IMR-90 (cell line): ENCODE measurements around the gene ARL14EP. TPM values are rescaled to one million over a fixed set of nuclear protein-coding genes. Genes with fewer than 3 reads are reported as not detected.

Source experiments
- ATAC-seq: fragments of 200-7000 bp; cut with Tn5 transposase; 2 replicates; pipeline ENCODE4 v1.9.1; 2020; ENCODE audit warnings: low read depth, mild to moderate bottlenecking, moderate library complexity
- BruUV-seq: library from RNA; stranded (reverse); fragments of 400-500 nt; replicated peaks from 2 replicates; lab custom pipeline; 2021; lab: Mats Ljungman, UMichigan
- CTCF ChIA-PET: fragments of 300-600 bp; formaldehyde crosslinking; extraction: SDS; loops from one replicate; lab custom pipeline; 2021; ENCODE audit warnings: antibody characterized with exemption; lab: Yijun Ruan, JAX
- POLR2A ChIA-PET: fragments of 300-600 bp; sonication (Branson Sonifier 250); formaldehyde crosslinking; loops from one replicate; lab custom pipeline; 2022; ENCODE audit warnings: antibody characterized with exemption; ENCODE audit not compliant: unreplicated experiment; lab: Charles Lee
- DNase-seq: peaks from one replicate; pipeline ENCODE4 v3.0.0; 2013
- H2AFZ ChIP-seq: replicated peaks from 2 replicates; pipeline ENCODE3; 2013; ENCODE audit warnings: low read length, mild to moderate bottlenecking; ENCODE audit not compliant: poor library complexity
- H2AK5ac ChIP-seq: 2 replicates; pipeline ENCODE4 v1.6.1; 2013; ENCODE audit warnings: low read depth, low read length, inconsistent platforms
- H2AK9ac ChIP-seq: replicated peaks from 2 replicates; pipeline ENCODE3; 2013; ENCODE audit warnings: mild to moderate bottlenecking, low read depth, low read length, moderate library complexity; ENCODE audit not compliant: poor library complexity
- H2BK120ac ChIP-seq: 2 replicates; pipeline ENCODE4 v1.6.1; 2013; ENCODE audit warnings: low read depth, low read length, inconsistent platforms
- H2BK15ac ChIP-seq: 3 replicates; pipeline ENCODE4 v1.6.1; 2013; ENCODE audit warnings: low read depth, low read length, inconsistent platforms
- H2BK20ac ChIP-seq: 2 replicates; pipeline ENCODE4 v1.6.1; 2013; ENCODE audit warnings: low read depth, mild to moderate bottlenecking, inconsistent platforms, low read length, moderate library complexity
- H2BK5ac ChIP-seq: 2 replicates; pipeline ENCODE4 v1.6.1; 2013; ENCODE audit warnings: mild to moderate bottlenecking, low read depth, low read length, inconsistent platforms; ENCODE audit not compliant: poor library complexity, severe bottlenecking
- H3K14ac ChIP-seq: replicated peaks from 2 replicates; pipeline ENCODE4 v1.6.1; 2013; ENCODE audit warnings: low read depth, low read length, inconsistent platforms
- H3K18ac ChIP-seq: 2 replicates; pipeline ENCODE4 v1.6.1; 2013; ENCODE audit warnings: low read depth, low read length, control low read depth
- H3K23ac ChIP-seq: 2 replicates; pipeline ENCODE4 v1.6.1; 2013; ENCODE audit warnings: low read depth, low read length, inconsistent platforms
- H3K27ac ChIP-seq: 2 replicates; pipeline ENCODE4 v1.5.1; 2013; ENCODE audit warnings: mild to moderate bottlenecking, control low read depth, low read length; ENCODE audit not compliant: insufficient read depth
- H3K27me3 ChIP-seq: 2 replicates; pipeline ENCODE4 v1.6.1; 2013; ENCODE audit warnings: low read length; ENCODE audit not compliant: control insufficient read depth, insufficient read depth
- H3K36me3 ChIP-seq: 2 replicates; pipeline ENCODE4 v1.6.1; 2013; ENCODE audit warnings: low read length, mixed read lengths; ENCODE audit not compliant: control insufficient read depth, insufficient read depth
- H3K4ac ChIP-seq: 2 replicates; pipeline ENCODE4 v1.6.1; 2013; ENCODE audit warnings: low read depth, low read length, inconsistent platforms
- H3K4me1 ChIP-seq: 2 replicates; pipeline ENCODE4 v1.6.1; 2013; ENCODE audit warnings: low read length, mixed read lengths; ENCODE audit not compliant: control insufficient read depth, insufficient read depth
- H3K4me2 ChIP-seq: 2 replicates; pipeline ENCODE4 v1.6.1; 2013; ENCODE audit warnings: low read depth, mild to moderate bottlenecking, control low read depth, low read length, moderate library complexity
- H3K4me3 ChIP-seq: 2 replicates; pipeline ENCODE4 v1.5.1; 2013; ENCODE audit warnings: low read depth, mild to moderate bottlenecking, control low read depth, low read length, moderate library complexity; ENCODE audit not compliant: insufficient read depth
- H3K56ac ChIP-seq: 2 replicates; pipeline ENCODE4 v1.6.1; 2013; ENCODE audit warnings: low read length, inconsistent platforms; ENCODE audit not compliant: insufficient read depth; ENCODE audit errors: extremely low read depth
- H3K79me1 ChIP-seq, 2 experiments: 2 replicates each; pipeline ENCODE4 v1.6.1; 2013; ENCODE audit warnings: low read length in 2 of 2, inconsistent platforms in 1 of 2, low read depth in 1 of 2
- H3K9ac ChIP-seq: 2 replicates; pipeline ENCODE4 v1.6.1; 2013; ENCODE audit warnings: low read depth, low read length, control low read depth
- H3K9me1 ChIP-seq: 2 replicates; pipeline ENCODE4 v1.6.1; 2013; ENCODE audit warnings: low read length, inconsistent platforms; ENCODE audit not compliant: insufficient read depth
- H3K9me3 ChIP-seq: 2 replicates; pipeline ENCODE4 v1.6.1; 2013; ENCODE audit warnings: low read length; ENCODE audit not compliant: control insufficient read depth, insufficient read depth
- H4K20me1 ChIP-seq: 2 replicates; pipeline ENCODE4 v1.6.1; 2013; ENCODE audit warnings: low read length, inconsistent platforms; ENCODE audit not compliant: insufficient read depth
- H4K5ac ChIP-seq: 2 replicates; pipeline ENCODE4 v1.6.1; 2013; ENCODE audit warnings: mild to moderate bottlenecking, low read depth, low read length, control low read depth
- H4K8ac ChIP-seq, 2 experiments: 2 replicates each; pipeline ENCODE4 v1.6.1; 2013; ENCODE audit warnings: low read depth in 2 of 2, low read length in 2 of 2, control low read depth in 1 of 2, inconsistent platforms in 1 of 2
- H4K91ac ChIP-seq: 2 replicates; pipeline ENCODE4 v1.6.1; 2013; ENCODE audit warnings: low read depth, low read length, inconsistent platforms; ENCODE audit not compliant: insufficient read depth
- CEBPB ChIP-seq: IDR thresholded peaks from 2 replicates; pipeline ENCODE4 v1.6.1; 2012; ENCODE audit warnings: low read depth, low read length, improper control_type of control experiment
- MAFK ChIP-seq: IDR thresholded peaks from 2 replicates; pipeline ENCODE4 v1.6.1; 2012; ENCODE audit warnings: low read depth, low read length, improper control_type of control experiment
- WGBS, 2 experiments: methylation state at CpG; one replicate each; pipeline versions ENCODE4 v1.1.5 to v1.1.7; 2013; ENCODE audit warnings: missing lambda C conversion rate in 2 of 2; ENCODE audit not compliant: insufficient read length in 1 of 2; ENCODE audit errors: extremely low coverage in 2 of 2; 5-methylcytosine and 5-hydroxymethylcytosine counted together
- dilution Hi-C: fragments of 300-500 bp; cut with HindIII; formaldehyde crosslinking; loops from one replicate; pipeline ENCODE4 v1.14.3; 2018; ENCODE audit warnings: low sequenced_read_pairs; ENCODE audit not compliant: unreplicated experiment
- in situ Hi-C: fragments of 300-500 bp; cut with MboI; formaldehyde crosslinking; loops from 3 replicates; pipeline ENCODE4 v1.14.3; 2019; ENCODE audit warnings: low sequenced_read_pairs, inconsistent platforms, mixed read lengths
- intact Hi-C: fragments of 100-400 bp; cut with micrococcal nuclease; formaldehyde crosslinking; loops from 2 replicates; pipeline ENCODE4 v1.10.0; 2022
- polyA plus RNA-seq, 3 experiments: library from polyadenylated mRNA; depleted of rRNA; stranded (reverse); fragments of >200 nt; gene quantifications; 2 replicates each; pipeline ENCODE4 v1.2.3, GENCODE V29; 2012; ENCODE audit warnings: low replicate concordance in 1 of 3
- total RNA-seq: library from RNA; depleted of rRNA; stranded (reverse); fragments of >200 nt; gene quantifications from 2 replicates; pipeline ENCODE4 v1.2.3, GENCODE V29; 2012

Gene ARL14EP
- total and polyA plus RNA-seq, 2 of the 4 experiments (the other 2 are of a cell fraction) = 13.8 to 15.7 TPM

DNA sequence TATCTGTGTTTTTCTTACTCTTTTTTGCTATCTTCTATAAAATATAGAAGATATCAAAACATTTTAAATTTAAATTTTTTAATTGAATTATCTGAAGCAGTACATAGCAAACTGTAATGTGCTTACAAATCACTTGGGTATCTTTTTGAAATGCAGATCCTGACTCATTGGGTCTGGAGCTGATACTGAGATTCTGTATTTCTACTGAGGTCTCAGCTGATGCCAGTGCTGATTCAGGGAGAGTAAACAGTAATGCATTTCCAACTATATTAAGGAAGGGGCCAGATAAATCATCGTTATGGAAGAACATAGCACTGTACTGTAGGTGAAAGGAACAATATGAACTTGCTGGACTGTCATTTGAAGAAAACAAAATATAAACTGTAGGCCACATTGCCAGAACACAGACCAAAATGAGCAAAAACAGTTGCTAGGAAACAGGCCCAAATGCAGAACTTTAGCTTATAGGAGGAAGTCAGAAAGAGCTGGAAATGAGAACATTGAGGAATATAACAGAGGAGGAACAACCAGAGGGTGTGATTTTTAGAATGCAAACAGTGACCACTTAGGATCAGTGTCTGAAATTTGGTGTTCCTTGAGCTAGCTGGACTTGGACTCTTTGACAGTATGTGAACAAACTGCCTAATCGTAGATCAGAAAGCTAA is 3.3 kb downstream of the ARL14EP start:
- intact Hi-C loops (no loop called here), in situ Hi-C loops (no loop called here), dilution Hi-C loops (no loop called here)
- Histone ChIP-seq H3K27ac (no peak overlapping the region), H3K79me1 (peaks cover 17 to 26% of the 10 kb centered on the region in 2 experiments), H3K4me1 (peaks cover 8% of the 10 kb centered on the region), H4K20me1 (no peaks in the 10 kb centered on the region; the same call in 1 of the 2 replicates), H3K36me3 (no peaks in the 10 kb centered on the region; the same call in 1 of the 2 replicates), H3K4me3 (no peak overlapping the region), H3K4me2 (peak overlapping the region; percentile 43; the same call in 1 of the 2 replicates), H2BK20ac (no peak overlapping the region), H3K56ac (no peak overlapping the region), H3K14ac (no peak overlapping the region), H3K9me1 (no peaks in the 10 kb centered on the region), H3K4ac (no peak overlapping the region), H4K8ac (no peak overlapping the region), H2BK15ac (no peak overlapping the region), H3K9me3 (no peaks in the 10 kb centered on the region), H3K9ac (no peak overlapping the region), H3K18ac (no peak overlapping the region), H2BK5ac (no peak overlapping the region), H4K5ac (no peak overlapping the region), H2BK120ac (no peak overlapping the region), H2AK5ac (no peak overlapping the region), H3K23ac (no peak overlapping the region), H2AK9ac (no peak overlapping the region), H3K27me3 (no peaks in the 10 kb centered on the region), H4K91ac (no peak overlapping the region), H2AFZ (no peak overlapping the region)
- no TSS peak for BruUV-seq
- ATAC-seq = peak; percentile 9; the same call in 1 of the 2 replicates
- DNase-seq = peak; percentile 66
- WGBS, 2 experiments = no CpG with 5 or more reads among the region's 2 CpGs
- POLR2A ChIA-PET = no interaction called here
- TF ChIP-seq MAFK = 0 out of 2 replicates have a peak, but pooled peaks have one; percentile 8
- TF ChIP-seq CEBPB = no peak
- CTCF ChIA-PET = interaction anchor here (0.7 kb wide), 1 partner anchor 332 kb away, joined by 3 read pairs; no protein-coding TSS in a partner anchor
